Head of caudate nucleus (tissue), 42 donors: ENCODE results near the gene TNPO3.
"Not testable (repeated sequence)": the region's sequence is repeated elsewhere in the genome, so short reads cannot be mapped to it uniquely, and the experiment has no call there.

Source experiments
- DNase-seq, 42 donors: peaks; one replicate each; pipeline versions ENCODE4 v3.0.0 to v3.0.0-alpha.2; 2020 to 2021; ENCODE audit warnings: mixed read lengths in 7 of 42
- intact Hi-C: fragments of 100-400 bp; cut with DNase I; formaldehyde crosslinking; loops from one replicate; pipeline ENCODE4 v1.15.0; 2022

Gene TNPO3

GRCh38 chr7:129073738-129074137 is 18.8 kb upstream of the TNPO3 start:
- DNase-seq: no peak
- intact Hi-C loops: no loop called here

- intact Hi-C loops: no loop called here
- DNase-seq: no peak
These were observed 18.3 kb upstream of the TNPO3 start for GRCh38 chr7:129073204-129073603.

GRCh38 chr7:129072479-129073011 is 17.6 kb upstream of the TNPO3 start:
- intact Hi-C loops: no loop called here
- DNase-seq: no peak

- no peak for DNase-seq
- intact Hi-C loops: no loop called here
These were observed 14.1 kb upstream of the TNPO3 start for GRCh38 chr7:129069021-129069420.

- intact Hi-C loops: no loop called here
- DNase-seq: no peak
These were observed 13.1 kb upstream of the TNPO3 start for GRCh38 chr7:129067943-129068548.

- intact Hi-C loops, DNase-seq: not testable (repeated sequence)
These were observed 12.2 kb upstream of the TNPO3 start for GRCh38 chr7:129067132-129067561.

GRCh38 chr7:129066290-129067131 is 11.6 kb upstream of the TNPO3 start:
- DNase-seq: no peak

GRCh38 chr7:129055861-129056464 is 1.1 kb upstream of the TNPO3 start:
- no peak for DNase-seq
- intact Hi-C loops: loop anchor here (10.0 kb wide), 1 partner anchor 559 kb away; the partner anchor contains the start of gene NRF1

More at GRCh38 chr7:129066290-129067131, 11.6 kb upstream of the TNPO3 start:
- intact Hi-C loops: no loop called here

- DNase-seq: no peak
- intact Hi-C loops: loop anchor here (10.0 kb wide), 1 partner anchor 559 kb away; the partner anchor contains the start of gene NRF1
These were observed 444 bp upstream of the TNPO3 start for GRCh38 chr7:129055294-129055816.

- intact Hi-C loops: loop anchor here (10.0 kb wide), 1 partner anchor 561 kb away; the partner anchor contains the start of gene NRF1
- no peak for DNase-seq
These were observed 923 bp downstream of the TNPO3 start for GRCh38 chr7:129053938-129054437.

- intact Hi-C loops: loop anchor here (10.0 kb wide), 1 partner anchor 562 kb away; the partner anchor contains the start of gene NRF1
- DNase-seq: no peak
These were observed 2.5 kb downstream of the TNPO3 start for GRCh38 chr7:129052441-129052840.

- intact Hi-C loops: loop anchor here (10.0 kb wide), 1 partner anchor 563 kb away; the partner anchor contains the start of gene NRF1
- DNase-seq: not testable (repeated sequence)
These were observed 3.5 kb downstream of the TNPO3 start for GRCh38 chr7:129051459-129051858.

GRCh38 chr7:129047761-129048160 is 7.2 kb downstream of the TNPO3 start:
- intact Hi-C loops: no loop called here

GRCh38 chr7:129045682-129046081 is 9.2 kb downstream of the TNPO3 start:
- DNase-seq: no peak
- intact Hi-C loops: no loop called here

More at GRCh38 chr7:129047761-129048160, 7.2 kb downstream of the TNPO3 start:
- DNase-seq: no peak

GRCh38 chr7:129043012-129043411 is 11.9 kb downstream of the TNPO3 start:
- intact Hi-C loops: no loop called here
- DNase-seq: no peak

- intact Hi-C loops: no loop called here
- DNase-seq: no peak
These were observed 13.5 kb downstream of the TNPO3 start for GRCh38 chr7:129041142-129042085.

- intact Hi-C loops, DNase-seq: not testable (repeated sequence)
These were observed 16.4 kb downstream of the TNPO3 start for GRCh38 chr7:129038468-129038867.

- DNase-seq: no peak
- intact Hi-C loops: no loop called here
These were observed 17.3 kb downstream of the TNPO3 start for GRCh38 chr7:129037585-129037984.
